ENCODE results near the gene CHCHD4.
"Not testable (repeated sequence)": the region's sequence is repeated elsewhere in the genome, so short reads cannot be mapped to it uniquely, and the experiment has no call there.

Gene CHCHD4

GRCh38 chr3:14120111-14120920 is 4.4 kb downstream of the CHCHD4 start:
- no peak for DNase-seq (ENCODE audit: low read depth, low spot score)

GRCh38 chr3:14119651-14120050 is 5.0 kb downstream of the CHCHD4 start:
- DNase-seq (ENCODE audit: low read depth, low spot score): no peak

- no peak for DNase-seq (ENCODE audit: low read depth, low spot score)
These were observed 6.0 kb downstream of the CHCHD4 start for GRCh38 chr3:14118400-14119381.

- no peak for DNase-seq (ENCODE audit: low read depth, low spot score)
These were observed 6.9 kb downstream of the CHCHD4 start for GRCh38 chr3:14117468-14118399.

- DNase-seq (ENCODE audit: low read depth, low spot score): no peak
These were observed 10.6 kb downstream of the CHCHD4 start for GRCh38 chr3:14113965-14114635.

- no peak for DNase-seq (ENCODE audit: low read depth, low spot score)
These were observed 14.0 kb downstream of the CHCHD4 start for GRCh38 chr3:14110699-14111098.

GRCh38 chr3:14109821-14110220 is 14.8 kb downstream of the CHCHD4 start:
- DNase-seq (ENCODE audit: low read depth, low spot score): not testable (repeated sequence)

GRCh38 chr3:14097616-14098391 is 26.9 kb downstream of the CHCHD4 start:
- no peak for DNase-seq (ENCODE audit: low read depth, low spot score)

GRCh38 chr3:14096742-14097141 is 27.9 kb downstream of the CHCHD4 start:
- no peak for DNase-seq (ENCODE audit: low read depth, low spot score)

GRCh38 chr3:14093831-14094230 is 30.8 kb downstream of the CHCHD4 start:
- no peak for DNase-seq (ENCODE audit: low read depth, low spot score)

- no peak for DNase-seq (ENCODE audit: low read depth, low spot score)
These were observed 32.2 kb downstream of the CHCHD4 start for GRCh38 chr3:14092464-14092863.

GRCh38 chr3:14091959-14092358 is 32.7 kb downstream of the CHCHD4 start:
- DNase-seq (ENCODE audit: low read depth, low spot score): not testable (repeated sequence)

- not testable (repeated sequence) for DNase-seq (ENCODE audit: low read depth, low spot score)
These were observed 37.2 kb downstream of the CHCHD4 start for GRCh38 chr3:14087461-14087860.

GRCh38 chr3:14082108-14082657 is 42.5 kb downstream of the CHCHD4 start:
- no peak for DNase-seq (ENCODE audit: low read depth, low spot score)

- DNase-seq (ENCODE audit: low read depth, low spot score): no peak
These were observed 47.4 kb downstream of the CHCHD4 start for GRCh38 chr3:14077310-14077709.

GRCh38 chr3:14075233-14075632 is 49.4 kb downstream of the CHCHD4 start:
- not testable (repeated sequence) for DNase-seq (ENCODE audit: low read depth, low spot score)

- DNase-seq (ENCODE audit: low read depth, low spot score): no peak
These were observed 59.8 kb downstream of the CHCHD4 start for GRCh38 chr3:14064910-14065309.

- no peak for DNase-seq (ENCODE audit: low read depth, low spot score)
These were observed 61.5 kb downstream of the CHCHD4 start for GRCh38 chr3:14063152-14063551.
